ENCODE results near the gene SNAI3.
A peak's percentile ranks its signal among the peaks of the same experiment; 100 is the strongest.

Gene SNAI3

DNA sequence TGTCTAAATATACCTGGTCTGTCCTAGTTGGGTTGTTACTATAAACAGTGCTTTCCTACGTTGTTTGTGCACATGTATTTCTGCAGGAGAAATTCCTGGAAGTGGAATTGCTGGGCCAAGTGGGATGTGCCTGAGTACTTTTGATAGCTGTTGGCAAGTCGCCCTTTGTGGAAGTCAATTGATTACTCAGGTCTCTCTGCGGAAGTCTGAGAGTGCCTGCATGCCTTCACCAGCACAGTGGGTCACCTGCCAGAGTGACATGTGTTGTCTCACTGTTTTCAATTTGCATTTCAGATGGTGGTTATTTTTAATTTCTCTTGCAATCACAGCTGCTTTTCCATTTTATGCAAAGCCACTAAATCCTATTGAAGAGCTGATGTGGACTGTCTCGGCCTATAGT lies 21.2 kb downstream of the SNAI3 start:
- no peak for DNase-seq

GRCh38 chr16:88662843-88663606 lies 23.3 kb downstream of the SNAI3 start, which contains the start of gene MVD:
TSS of gene MVD (minus strand) at chr16:88663091. CDS start at chr16:88663080, 11 bp downstream.
- peak; percentile 94 for DNase-seq

DNA sequence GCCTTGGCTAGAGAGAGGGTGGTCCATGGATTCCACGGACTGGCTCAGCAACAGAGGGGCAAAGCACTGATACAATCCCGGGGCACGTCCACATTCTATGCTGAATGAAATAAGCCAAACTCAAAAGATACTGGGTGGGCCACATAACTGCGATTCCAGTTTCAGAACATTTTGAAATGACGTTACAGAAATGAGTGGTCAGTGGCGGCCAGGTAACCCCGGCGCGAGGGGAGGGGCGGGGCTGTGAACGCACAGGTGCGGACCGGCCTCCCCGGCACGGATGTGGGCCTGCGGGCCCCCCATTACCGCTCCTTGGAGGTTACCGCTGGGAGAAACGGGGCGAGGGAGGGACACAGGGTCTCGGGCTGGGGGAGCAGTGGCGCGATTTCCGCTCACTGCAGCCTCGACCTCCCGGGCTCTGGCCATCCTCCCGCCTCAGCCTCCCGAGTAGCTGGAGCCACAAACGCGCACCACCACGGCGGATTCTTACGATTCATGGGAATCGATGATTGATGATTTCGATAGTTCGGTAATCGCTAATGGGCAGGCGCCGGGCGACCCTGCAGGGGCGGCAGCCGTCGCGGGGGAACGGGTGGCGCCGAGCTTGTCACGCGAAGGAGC lies 24.0 kb downstream of the SNAI3 start:
- no peak for DNase-seq

- DNase-seq = no peak
Measured at GRCh38 chr16:88661468-88661867, 24.8 kb downstream of the SNAI3 start.

- no peak for DNase-seq
Measured at GRCh38 chr16:88659160-88659559, 27.1 kb downstream of the SNAI3 start.

- DNase-seq = no peak
Measured at GRCh38 chr16:88658714-88659113, 27.6 kb downstream of the SNAI3 start.

DNA sequence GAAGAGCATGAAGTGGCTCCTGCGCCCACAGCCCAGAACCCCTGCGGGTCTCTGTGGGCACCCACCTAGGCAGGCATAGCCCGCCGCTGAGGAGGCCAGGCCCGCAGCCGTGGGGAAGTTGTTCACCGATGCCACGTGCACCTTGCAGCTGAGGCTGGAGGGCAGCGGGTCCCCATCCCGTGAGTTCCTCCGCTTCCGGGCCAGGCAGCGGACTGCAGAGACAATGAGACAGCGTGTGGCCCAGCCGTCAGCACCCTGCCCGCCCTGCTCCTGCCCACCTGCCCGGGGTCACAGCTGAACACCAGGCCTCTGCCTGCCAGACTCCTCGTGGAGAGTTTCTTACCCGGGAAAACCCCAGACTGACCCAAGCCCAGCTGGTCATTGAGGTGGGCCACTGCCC lies 28.9 kb downstream of the SNAI3 start:
- DNase-seq = no peak

DNA sequence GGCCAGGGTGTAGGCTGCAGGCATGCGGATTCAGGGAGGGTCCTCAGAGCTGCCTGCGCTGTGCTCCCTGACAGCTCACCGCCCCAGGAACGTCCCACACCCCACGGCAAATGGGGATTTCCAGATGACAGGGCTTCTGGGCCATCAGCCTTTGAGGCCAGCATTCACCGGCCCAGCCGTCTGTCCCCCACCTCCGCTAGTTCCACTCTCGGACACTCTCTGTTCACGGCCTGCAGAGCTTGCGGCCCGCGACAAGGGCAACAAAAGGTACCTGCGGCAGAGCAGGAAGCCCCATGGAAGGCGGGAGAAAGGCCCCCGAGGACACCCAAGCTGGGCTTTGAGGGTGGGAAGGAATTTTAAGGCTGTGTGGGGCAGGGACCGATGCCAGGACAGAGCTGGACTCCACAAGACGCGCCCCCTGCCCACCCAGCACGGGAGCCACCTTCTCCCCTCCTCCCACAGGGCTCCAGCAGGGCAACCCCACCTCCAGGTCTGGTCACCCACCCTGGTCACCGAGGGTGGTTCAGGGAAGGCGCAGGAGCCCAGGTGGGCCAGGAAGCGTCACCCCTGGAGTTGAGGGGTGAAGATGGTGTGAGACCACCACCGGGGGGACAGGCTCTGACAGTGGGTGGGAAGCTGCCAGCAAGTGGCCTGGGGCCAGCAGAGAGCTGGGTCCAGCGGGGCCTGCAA lies 29.9 kb downstream of the SNAI3 start:
- no peak for DNase-seq

DNA sequence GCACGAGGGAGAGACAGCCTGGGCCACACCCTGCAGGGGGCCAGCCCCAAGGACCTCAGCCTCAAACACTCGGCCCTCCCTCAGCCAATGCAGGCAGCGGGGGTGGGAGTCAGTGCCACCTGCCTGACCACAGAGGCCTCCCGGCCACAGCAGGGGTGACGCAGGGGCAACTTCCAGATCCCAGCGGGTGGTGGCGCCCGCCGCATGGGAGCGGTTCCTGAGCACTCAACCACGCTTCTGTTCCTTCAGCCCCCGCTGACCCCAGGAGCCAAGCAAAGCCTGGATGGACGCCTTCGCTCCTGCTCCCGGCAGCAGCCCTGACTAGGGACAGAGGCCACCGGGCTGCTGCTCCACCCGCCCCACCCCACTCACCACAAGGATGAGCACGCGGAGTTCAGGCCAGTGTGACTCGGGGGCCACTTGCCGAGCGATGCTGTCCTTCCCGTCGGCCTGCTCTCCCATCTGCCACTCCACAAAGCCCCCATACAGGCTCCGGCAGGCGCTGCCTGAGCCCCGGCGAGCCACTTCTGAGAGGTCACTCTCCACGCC lies 30.5 kb downstream of the SNAI3 start:
- DNase-seq = no peak

- DNase-seq = no peak
Measured at GRCh38 chr16:88655053-88655732, 31.1 kb downstream of the SNAI3 start.

GRCh38 chr16:88654363-88655052 lies 31.8 kb downstream of the SNAI3 start:
- DNase-seq = no peak

- DNase-seq = no peak
Measured at GRCh38 chr16:88653596-88654362, 32.5 kb downstream of the SNAI3 start.

DNA sequence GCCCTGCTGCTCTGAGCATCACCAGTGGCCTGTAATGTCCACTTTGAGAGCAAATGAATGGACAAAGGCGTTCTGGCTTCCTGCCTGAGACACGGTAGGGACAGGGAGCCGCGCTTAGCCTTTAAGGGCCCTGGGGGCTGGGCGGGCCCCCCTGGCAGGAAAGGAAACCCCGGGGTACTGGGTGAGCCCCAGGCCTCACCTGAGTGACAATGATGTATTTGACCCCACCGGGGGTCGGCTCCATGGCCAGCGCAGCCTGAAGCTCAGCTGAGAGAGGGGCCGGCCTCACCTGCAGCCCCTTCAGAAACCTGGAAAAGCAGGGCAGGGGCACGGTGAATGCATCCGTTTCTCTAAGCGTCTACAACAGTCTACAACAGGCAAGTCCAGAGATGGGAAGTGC lies 33.2 kb downstream of the SNAI3 start:
- DNase-seq = no peak

GRCh38 chr16:88652762-88653063 lies 33.6 kb downstream of the SNAI3 start:
- no peak for DNase-seq

DNA sequence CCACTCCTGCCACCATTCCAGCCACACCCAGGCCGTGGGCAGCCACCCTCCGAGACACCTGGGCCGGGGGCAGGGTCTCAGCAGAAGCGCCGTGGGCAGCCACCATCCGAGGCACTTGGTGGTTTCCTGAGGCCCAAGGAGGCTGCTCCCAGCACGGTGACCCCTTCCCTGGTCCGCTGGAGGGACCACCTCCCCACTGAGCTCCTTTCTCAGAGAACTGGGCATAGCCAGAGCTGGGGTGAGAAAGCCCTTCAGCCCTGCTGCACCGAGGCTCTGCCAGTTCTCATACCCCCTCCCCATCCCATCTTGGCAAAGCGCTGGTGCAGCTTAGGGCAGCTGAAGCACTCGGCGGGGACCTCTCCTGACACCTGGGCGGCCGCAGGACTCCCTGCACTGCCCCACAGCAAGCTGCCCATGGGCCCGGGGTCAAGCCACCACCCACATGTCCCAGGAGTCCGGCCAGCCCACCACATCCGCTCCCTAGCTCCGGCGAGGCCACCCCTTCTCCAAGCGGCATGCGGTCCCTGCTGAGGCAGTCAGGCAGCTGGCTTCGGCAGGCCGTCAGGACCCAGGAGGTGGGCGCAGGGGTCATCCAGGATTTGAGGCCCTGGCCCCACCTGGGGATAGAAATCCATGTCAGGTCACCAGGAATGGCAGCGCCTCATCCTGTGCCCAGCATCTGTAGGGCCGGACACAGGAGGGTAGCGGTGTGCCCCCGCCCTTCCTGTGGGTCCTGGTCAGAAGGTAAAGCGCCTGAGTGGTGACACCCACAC lies 34.1 kb downstream of the SNAI3 start:
- DNase-seq = no peak

GRCh38 chr16:88651276-88651988 lies 34.9 kb downstream of the SNAI3 start:
- peak in 1 of 2 experiments; percentile 15 for DNase-seq

GRCh38 chr16:88650749-88651275 lies 35.5 kb downstream of the SNAI3 start, which contains the start of gene CYBA:
TSS of gene CYBA (minus strand) at chr16:88651053. CDS start at chr16:88651013, 40 bp downstream.
- DNase-seq = peak in 1 of 2 experiments; percentile 48

DNA sequence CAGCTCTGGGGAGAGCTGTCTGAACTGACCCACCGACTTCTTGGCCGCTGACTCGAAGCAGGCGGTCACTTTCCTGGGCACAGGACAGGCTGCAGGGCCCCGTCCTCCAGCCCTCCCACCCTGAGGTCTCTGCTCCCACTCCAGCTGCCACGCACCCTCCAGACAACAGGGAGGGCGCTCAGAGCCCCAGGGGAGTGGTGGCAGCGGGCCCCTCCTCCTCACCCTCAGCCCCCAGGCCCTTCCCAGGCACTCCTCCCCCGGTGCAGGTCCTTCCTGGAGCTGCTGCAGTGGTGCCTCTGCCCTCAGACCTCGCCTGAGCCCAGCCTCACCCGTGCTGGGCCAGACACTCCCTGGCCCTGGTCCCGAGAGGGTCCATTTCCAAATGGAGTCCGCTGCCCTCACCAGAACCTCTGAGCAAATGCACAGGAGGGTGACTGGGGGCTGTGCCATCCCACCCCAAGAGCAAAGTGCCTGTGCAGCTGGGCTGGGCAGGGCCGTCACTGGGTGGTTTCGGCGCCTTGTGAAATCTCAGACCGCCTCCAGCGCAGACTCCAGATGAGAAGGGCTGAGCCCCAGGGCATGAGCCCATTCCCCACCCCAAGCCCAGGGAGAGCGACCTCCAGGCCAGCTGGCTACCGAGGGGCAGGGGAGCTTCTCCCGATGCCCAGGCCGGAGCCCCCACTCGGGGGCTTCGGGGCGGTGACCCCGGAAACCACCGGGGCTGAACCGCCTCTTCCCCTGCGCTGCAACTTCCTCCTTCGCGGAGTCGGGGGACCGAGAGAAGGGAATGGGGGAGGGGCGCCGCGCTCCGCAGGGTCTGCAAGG lies 36.2 kb downstream of the SNAI3 start:
- DNase-seq = no peak
